Stimulated activated CD4-positive, alpha-beta T cell treated with anti-CD3 and anti-CD28 coated beads, TNF-alpha, amount 100 ng/mL, for 24 hours (primary cell): Measurements from ENCODE around the gene CNGA3.
A peak's percentile ranks its signal among the peaks of the same experiment; 100 is the strongest.
"Not testable (repeated sequence)": the region's sequence is repeated elsewhere in the genome, so short reads cannot be mapped to it uniquely, and the experiment has no call there.

ENCODE experiments used
- DNase-seq, 3 experiments: peaks; one replicate each; pipeline ENCODE4 v3.0.0-alpha.2; 2020; ENCODE audit warnings: low read depth in 3 of 3

CNGA3 gene

DNA sequence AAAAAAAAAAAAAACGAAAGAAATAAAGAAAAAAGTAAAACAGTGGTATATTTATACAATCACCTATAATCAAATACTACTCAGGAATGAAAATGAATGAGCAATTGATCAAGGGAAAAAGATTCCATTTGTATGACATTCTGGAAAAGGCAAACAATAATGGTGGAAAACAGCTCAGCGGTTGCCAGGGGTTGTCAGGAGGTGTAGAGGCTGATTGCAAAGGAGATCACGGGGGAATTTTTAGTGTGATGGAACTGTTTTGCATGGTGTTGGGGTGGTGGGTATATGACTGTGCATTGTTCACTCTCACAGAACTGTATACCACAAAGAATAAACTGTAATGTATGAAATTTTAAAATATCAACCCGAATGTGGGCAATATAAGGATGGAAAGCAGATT, 52.9 kb downstream of the CNGA3 start:
- no peak for DNase-seq

DNA sequence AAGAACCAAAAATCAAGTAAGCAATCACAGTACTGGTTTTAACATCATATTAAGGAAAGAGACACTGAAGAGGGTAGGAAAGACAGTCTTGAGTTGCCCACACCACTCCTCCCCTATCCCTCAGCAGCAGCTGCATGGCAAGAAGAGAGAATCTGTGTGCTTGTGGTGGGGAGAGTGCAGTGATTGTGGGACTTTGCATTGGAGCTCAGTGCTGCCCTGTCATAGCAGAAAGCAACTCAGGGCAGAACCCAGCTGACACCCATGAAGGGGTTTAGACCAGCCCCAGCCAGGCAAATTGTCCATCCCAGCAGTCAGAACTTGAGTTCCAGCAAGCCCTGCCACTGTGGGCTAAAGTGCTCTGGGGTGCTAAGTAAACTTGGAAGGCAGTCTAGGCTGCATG, 57.6 kb downstream of the CNGA3 start:
- DNase-seq = no peak

DNA sequence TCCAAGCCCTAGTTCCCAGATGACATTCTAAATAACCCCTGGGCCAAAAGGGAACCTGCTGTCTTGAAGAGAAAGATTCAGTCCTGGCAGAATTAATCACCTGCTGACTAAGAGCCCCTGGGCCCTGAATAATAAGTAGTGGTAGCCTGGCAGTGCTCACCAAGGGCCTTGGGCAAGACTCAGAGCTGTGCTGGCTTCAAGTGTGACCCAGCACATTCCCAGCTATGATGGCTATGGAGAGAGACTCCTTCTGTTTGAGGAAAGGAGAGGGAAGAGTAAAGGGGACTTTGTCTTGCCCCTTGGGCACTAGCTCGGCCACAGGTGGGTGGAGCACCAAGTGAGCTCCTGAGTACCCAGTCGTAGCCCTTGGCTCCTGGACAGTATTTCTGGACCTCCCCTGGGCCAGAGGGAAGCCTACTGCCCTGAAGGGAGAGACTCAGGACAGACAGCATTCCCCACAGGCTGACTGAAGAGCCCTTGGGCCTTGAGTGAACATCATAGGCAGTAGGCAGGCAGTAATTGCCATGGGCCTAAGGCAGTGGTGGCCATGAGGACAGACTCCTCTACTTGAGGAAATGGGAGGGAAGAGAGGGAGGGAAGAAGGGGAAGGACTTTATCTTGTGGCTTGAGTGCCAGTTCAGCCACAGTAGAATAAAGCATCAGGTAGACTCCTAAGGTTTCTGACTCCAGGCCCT, 58.4 kb downstream of the CNGA3 start:
- DNase-seq = no peak

DNA sequence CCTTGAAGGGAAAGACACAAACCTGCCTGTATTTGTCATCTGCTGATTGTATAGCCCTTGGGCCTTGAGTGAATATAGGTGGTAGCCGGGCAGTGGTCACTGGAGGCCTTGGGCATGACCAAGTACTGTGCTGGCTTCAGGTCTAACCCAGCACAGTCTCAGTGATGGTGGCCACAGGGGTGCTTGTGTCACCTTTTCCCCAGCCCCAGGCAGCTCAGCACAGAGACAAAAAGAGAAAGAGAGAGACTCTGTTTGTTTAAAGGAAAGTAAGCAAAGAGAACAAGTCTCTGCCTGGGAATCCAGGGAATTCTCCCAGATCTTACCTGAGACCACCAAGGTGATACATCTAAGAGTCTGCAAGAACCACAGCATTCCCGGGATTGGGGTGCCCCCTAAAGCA, 59.0 kb downstream of the CNGA3 start:
- DNase-seq = no peak

DNA sequence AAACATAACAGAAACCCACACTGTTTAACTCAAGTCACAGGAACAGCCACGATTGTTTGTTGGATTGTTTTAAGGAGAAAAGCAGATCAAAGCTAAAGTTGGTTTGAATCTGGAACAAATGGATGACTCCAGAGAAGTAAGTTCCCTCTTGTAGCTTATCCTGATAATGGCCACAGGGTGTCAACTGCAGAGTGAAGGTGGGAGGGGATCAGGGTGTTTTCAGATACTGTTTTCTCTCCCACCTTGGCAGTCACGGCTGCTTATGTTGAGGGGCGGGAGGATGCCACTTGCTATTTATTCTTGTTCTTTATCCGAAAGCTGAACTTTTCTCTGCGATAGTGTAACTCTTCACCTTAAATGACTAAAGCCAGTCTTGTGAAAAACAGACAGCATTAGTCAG, 61.9 kb downstream of the CNGA3 start:
- no peak for DNase-seq

DNA sequence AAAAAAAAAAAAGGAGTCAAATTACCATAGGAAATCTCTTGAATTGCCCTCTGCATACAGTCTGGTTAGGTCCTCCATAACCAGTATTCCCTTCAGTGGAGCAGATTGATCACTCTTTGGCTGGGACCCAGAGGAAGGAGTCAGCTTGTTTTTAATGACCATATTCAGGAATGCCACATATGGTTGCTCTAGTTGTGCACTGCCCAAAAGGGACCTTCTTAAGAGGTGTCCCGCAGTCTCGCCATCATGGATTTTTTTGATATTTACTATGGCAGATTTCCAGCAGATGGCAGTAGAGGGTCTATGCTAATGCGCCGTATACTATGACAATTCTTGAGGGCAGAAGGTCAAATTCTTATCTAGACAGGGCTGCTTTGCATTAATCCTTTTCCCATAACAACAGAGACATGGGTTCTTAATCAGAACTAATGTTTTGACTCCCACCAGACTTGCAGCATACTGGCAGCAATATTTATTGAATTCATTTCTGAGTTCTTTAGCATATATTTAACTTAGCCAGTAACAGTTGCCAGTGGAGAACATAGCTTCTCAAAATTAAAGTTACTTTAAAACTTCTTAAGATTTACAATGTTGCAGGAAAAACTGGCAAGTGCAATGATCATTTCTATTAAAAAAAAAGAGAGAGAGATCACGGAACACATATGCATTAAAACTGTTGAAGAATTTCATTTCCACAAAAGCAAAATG, 66.6 kb downstream of the CNGA3 start:
- DNase-seq = peak; percentile 16 to 53 (median 28)

DNA sequence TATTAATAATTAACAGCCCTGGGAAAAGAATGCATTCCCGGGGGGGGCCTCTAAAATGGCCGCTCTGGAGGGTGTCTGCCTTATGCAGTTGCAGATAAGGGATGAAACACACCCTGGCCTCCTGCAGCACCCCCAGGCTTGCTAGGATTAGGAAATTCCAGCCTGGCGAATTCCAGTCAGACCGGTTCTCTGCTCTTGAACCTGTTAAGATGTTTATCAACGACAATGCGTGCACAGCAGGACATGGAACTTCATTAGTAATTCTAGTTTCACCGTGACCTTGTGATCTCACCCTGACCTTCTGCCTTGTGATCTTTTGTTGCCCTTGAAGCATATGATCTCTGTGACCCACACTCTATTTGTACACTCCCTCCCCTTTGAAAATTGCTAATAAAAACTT, 68.0 kb downstream of the CNGA3 start:
- DNase-seq = not testable (repeated sequence)

DNA sequence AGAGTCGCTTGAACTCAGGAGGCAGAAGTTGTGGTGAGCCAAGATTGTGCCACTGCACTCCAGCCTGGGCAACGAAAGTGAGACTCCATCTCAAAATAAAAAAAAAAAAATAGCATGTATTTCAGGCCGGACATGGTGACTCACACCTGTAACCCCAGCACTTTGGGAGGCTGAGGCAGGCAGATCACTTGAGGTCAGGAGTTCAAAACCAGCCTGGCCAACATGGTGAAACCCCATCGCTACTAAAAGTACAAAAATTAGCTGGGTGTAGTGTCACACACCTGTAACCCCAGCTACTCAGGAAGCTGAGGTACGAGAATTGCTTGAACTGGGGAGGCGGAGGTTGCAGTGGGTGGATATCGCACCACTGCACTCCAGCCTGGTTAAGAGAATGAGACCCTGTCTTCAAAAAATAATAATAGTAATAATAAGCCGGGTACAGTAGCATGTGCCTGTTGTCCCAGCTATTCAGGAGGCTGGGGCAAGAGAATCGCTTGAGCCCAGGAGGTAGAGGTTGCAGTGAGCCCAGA, 69.5 kb downstream of the CNGA3 start:
- not testable (repeated sequence) for DNase-seq

DNA sequence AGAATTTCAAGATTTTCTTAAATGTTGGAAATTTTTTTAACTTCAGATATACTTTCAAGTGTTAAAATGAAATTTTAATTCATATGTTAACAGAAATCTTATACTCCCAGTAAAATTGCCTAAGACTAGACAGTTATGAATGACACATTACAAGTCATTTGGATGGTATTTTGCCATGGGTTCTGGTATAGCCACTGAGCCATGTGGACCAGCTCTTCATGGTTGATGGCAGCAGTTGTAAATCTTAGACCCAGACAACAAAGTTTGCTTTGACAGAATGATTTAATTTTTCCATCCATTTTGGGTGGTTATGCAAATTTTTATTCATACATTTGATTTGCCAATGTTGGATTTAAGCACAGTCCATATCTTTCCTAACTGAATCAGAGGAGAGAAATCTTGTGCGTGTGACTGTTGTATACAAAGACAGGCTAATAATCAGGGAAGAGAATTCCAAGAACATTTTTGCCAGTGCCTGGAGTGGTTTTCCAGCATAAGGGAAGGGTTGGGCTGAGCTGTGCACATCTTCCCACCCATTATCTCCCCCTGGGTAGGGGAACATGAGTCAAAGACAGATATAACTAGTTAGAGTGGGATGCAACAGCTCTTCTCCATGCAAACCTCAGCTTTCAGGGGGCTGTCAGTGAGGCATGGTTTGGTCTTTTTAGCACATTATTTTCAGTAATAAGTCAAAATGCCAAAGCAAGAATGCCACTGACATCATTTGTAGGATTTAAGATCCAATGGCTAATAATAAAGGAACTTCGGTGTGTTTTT, 70.3 kb downstream of the CNGA3 start:
- no peak for DNase-seq

DNA sequence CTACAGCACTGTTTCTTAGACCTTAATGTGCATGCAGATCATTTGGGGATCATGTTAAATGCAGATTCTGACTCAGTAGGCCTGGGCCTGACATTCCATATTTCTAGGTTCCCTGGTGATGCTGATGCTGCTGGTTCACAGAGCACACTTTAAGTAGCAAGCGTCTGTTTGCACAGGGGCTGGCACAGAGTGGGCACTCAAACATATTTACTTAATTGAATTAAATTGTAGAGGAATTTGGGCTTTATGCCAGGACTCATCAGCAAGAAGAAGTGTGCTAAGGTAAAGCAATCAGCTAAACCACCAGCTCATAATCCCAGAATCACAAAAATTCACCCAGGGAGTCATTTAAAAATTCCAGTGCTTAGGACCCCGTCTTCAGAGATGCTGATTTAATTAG, 73.3 kb downstream of the CNGA3 start:
- no peak for DNase-seq

DNA sequence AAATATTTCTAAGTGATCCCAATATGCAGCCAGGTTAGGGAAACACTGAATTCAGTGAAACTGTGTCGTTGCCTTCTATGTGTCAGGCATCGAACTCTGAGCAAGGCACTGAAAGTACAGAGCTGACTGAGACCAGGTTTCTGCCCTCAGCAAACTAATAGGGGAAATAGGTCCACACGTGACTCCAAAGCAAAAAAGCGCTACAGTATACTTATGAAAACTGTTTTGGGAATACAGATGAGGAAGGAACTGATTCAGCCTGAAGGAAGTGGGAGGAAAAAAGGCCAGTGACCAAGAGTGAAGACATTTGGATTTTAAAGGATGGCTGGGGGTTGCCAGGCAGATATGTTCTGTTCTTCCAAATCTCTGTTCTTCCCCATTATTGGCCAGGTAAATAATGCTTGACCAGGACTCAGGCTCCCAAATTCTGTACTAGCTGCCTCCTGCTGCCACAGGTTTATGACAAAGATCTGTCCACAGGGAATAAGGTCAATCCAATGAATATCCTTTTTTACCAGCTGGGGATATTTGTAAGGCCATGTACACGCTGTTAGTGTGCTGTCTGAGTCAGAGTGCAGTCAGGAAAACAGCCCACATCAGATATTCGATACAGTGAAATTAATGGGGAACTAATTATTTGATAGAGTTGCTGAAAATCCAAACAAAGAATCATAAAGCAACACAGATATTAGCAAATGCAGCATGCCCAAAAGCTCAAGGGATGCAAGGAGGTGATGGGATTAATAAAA, 73.9 kb downstream of the CNGA3 start:
- no peak for DNase-seq

DNA sequence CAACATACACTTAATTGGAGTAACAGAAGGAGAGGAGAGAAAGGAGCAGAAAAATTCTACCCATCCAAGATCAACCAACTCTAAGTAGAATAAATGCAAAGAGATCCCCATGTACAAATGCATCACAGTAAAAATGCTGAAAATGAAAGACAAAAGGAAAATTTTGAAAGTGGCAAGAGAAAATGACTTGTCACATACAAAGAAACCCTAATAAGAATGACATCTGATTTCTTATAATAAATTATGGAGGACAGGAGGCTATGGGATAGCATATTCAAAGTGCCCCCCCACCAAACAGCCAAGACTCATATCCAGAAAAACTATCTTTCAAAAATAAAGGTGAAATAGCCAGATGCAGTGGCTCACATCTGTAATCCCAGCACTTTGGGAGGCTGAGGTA, 76.2 kb downstream of the CNGA3 start:
- DNase-seq = no peak

DNA sequence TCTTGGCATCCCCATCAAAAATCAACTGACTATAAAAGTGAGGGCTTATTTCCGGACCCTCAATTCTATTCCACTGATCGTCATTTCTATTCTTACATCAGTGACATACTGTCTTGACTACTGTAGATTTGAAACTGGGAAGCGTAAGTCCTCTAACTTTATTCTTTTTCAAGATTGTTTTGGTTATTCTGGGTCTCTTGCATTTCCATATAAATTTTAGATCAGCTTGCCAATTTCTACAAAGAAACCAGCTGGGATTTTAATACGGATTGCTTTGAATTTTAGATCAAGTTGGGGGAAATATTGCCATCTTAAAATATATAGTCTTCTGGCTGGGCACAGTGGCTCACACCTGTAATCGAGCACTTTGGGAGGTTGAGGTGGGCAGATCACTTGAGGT, 80.5 kb downstream of the CNGA3 start:
- no peak for DNase-seq

DNA sequence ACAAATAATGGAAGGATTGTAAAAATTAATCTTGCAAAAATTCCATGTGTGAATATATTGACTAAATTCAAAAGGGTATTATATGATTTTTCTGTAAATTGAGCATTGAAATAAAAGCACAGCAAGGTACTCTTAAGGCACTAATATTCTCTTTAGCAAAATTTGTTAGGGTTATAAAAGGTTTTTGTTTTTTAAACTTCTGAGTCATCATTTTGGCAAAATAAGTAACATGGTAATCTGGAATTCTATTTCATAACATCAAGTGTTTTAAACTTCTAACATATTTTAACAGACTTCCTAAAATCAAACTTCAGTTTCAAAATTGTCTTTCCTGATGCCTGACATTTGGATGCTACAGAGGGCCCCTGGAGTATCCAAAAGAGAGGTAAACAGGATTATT, 85.9 kb downstream of the CNGA3 start:
- no peak for DNase-seq

DNA sequence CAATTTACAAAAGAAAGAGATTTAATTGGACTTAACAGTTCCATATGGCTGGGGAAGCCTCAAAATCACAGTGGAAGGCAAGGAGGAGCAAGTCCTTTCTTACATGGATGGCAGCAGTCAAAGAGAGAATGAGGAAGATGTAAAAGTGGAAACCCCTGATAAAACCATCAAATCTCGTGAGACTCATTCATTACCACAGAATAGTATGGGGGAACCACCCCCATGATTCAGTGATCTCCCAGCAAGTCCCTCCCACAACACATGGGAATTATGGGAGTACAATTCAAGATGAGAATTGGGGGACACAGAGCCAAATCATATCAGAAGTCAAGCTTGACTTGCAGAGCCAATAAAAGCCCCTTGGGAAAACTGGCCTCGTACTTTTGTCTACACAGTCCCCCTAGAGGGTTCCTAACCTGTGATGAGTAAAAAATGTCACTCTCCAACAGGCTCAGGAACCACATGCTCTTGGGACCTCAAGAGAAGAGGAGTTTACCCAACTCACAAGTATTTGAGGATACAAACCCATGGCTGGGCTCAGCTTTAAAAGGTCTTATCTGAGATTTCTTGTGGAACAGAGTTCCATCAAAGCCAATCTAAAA, 87.2 kb downstream of the CNGA3 start:
- no peak for DNase-seq

DNA sequence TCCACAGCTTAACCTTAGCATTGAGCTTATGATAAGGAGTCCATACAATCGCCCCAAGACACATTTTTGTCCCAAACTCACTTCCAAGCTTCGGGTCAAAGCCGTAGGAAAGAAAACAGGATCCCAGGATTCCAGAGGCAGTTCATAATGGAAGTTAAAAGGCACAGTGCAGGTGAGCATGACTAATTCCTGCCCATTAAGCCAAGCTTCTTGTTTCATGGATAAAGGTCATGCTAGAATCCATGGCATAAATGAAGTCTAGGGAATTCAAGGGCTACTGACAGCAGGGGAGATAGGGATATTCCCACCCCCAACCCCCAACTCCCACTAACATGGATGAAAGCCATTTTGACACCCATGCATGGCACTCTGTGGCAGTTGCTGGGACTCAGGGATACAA, 88.2 kb downstream of the CNGA3 start:
- no peak for DNase-seq

DNA sequence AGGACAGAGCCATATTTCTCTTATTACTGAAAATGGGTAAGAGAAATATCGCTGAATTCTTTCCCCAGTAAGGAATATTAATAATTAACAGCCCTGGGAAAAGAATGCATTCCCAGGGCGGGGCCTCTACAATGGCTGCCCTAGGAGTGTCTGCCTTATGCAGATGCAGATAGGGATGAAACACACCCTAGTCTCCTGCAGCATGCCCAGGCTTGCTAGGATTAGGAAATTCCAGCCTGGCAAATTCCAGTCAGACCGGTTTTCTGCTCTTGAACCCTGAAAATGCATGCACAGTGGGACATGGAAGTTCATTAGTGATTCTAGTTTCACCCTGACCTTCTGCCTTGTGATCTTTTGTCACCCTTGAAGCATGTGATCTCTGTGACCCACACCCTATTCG, 89.4 kb downstream of the CNGA3 start:
- DNase-seq = not testable (repeated sequence)

DNA sequence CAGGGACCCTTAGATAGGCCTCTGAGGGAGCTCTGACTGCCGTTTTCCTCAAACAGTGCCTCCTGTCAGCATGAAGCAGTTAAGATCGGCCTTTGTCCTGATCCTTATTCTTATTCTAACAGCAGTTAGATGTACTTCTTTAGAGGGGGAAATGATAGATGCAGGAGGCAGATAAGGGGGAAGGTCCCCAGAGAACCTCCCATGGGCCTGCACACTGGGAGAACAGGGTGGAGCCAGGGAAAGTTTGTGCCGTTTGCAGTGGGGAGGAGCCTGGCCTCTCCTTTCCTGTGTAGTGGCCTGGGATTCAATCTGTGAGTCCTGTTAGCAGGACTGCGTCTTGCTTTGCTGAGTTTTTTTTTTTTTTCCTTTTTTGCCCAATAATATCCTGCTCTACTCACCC, 90.5 kb downstream of the CNGA3 start:
- DNase-seq = no peak

DNA sequence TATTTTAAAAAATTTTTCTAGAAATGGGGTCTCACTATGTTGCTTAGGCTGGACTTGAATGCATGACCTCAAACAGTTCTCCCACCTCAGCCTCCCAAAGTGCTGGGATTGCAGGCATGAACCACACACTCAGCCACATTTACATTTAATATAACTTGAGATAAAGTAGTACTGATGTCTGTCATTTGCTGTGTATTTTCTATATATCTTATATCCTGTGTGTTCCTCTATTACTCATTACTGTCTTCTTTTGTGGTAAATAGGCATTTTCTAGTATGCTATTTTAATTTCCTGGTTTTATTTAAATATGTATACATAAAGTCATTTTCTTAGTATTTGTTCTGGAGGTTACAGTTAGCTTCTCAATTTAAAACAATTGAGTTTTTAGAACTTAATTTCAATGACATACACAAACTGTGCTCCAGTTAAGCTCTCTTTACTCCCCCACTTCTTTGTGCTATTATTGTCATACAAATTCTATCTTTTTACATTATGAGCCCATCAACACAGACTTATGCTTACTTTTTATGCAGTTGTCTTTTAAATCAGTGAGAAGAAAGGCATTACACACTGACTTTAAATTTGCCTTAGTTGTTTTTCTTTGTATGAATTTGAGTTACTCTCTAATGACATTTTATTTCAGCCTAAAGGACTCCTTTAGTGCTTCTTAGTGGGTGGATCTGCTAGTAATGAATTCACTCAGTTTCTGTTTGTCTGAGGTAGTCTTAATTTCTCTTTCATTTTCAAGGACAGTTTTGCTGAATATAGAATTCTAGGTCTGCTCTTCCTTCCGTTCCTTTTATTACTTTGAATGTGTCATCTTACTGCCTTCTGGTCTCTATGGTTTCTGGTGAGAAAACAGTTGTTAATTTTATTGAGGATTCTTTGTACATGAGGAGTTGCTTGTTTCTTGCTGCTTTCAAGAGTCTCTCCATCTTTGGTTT, 92.2 kb downstream of the CNGA3 start:
- no peak for DNase-seq

DNA sequence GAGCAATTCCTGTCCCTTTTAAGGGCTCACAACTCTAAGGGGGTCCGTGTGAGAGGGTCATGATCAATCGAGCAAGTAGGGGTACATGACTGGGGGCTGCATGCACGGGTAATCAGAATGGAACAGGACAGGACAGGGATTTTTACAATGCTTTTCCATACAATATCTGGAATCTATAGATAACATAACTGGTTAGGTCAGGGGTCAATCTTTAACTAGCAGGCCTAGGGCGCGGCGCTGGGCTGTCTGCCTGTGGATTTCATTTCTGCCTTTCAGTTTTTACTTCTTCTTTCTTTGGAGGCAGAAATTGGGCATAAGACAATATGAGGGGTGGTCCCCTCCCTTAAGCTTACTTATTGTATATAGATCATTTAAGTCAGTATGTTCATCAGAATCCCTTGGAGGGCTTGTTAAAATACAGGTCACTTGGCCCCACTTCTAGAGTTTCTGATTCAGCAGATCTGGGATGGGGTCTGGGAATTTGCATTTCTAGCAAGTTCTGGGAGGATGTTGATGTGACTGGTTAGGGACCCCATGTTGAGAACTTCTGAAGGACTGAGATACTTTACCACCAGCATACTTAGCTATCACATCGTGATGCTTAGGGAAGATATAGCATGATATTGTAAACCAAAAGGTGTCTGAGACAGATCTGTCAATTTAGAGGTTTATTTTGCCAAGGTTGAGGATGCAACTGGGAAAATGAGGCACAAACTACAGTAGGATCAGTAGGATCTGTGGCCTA, 95.6 kb downstream of the CNGA3 start:
- DNase-seq = no peak
